Measurements from ENCODE around the gene TAOK1.

GRCh38 chr17:29393436-29393835 is 3.3 kb downstream of the TAOK1 start:
- TF ChIP-seq POLR2A (IDR thresholded peaks at IDR 0.05) = no peak
- no peak for TF ChIP-seq CTCF (IDR thresholded peaks at IDR 0.05)
